Kidney glomerular epithelial cell (primary cell): ENCODE measurements around the gene MMP20.

ENCODE experiments used
- DNase-seq: peaks from one replicate; lab custom pipeline; 2025; lab: John Stamatoyannopoulos, UW

The MMP20 gene

GRCh38 chr11:102553835-102554282 lies 71.3 kb downstream of the MMP20 start:
- no peak for DNase-seq

GRCh38 chr11:102552447-102553194 lies 72.5 kb downstream of the MMP20 start:
- DNase-seq, result peak; percentile 88

- peak; percentile 69 for DNase-seq
Observed at GRCh38 chr11:102552020-102552419, 73.1 kb downstream of the MMP20 start.

- DNase-seq, result no peak
Observed at GRCh38 chr11:102551169-102551781, 73.9 kb downstream of the MMP20 start.

- DNase-seq, result no peak
Observed at GRCh38 chr11:102546923-102547471, 78.1 kb downstream of the MMP20 start.

- DNase-seq, result peak; percentile 52
Observed at GRCh38 chr11:102546427-102546826, 78.7 kb downstream of the MMP20 start.

GRCh38 chr11:102545701-102546100 lies 79.4 kb downstream of the MMP20 start:
- no peak for DNase-seq

- DNase-seq, result no peak
Observed at GRCh38 chr11:102544594-102544993, 80.5 kb downstream of the MMP20 start.

GRCh38 chr11:102539567-102539966 lies 85.6 kb downstream of the MMP20 start:
- no peak for DNase-seq

- DNase-seq, result no peak
Observed at GRCh38 chr11:102538932-102539331, 86.2 kb downstream of the MMP20 start.

GRCh38 chr11:102534261-102534872 lies 90.8 kb downstream of the MMP20 start:
- DNase-seq, result no peak

- DNase-seq, result peak; percentile 71
Observed at GRCh38 chr11:102530558-102530957, 94.6 kb downstream of the MMP20 start, which contains the start of gene MMP7. Gene MMP7 (minus strand): TSS chr11:102530747. CDS start chr11:102530700, 47 bp downstream.

GRCh38 chr11:102528618-102529017 lies 96.5 kb downstream of the MMP20 start:
- DNase-seq, result peak; percentile 59

- peak; percentile 19 for DNase-seq
Observed at GRCh38 chr11:102527684-102528083, 97.4 kb downstream of the MMP20 start.

- no peak for DNase-seq
Observed at GRCh38 chr11:102527041-102527440, 98.1 kb downstream of the MMP20 start.
